ENCODE measurements around the gene LIN37.

LIN37 gene

GRCh38 chr19:35774274-35775045, 26.1 kb downstream of the LIN37 start:
- peak overlapping the region in 1 of 2 donors; percentile 6 for H3K27ac ChIP-seq
- H3K27me3 ChIP-seq, result no peaks in the 10 kb centered on the region
- DNase-seq, result no peak
- intact Hi-C loops (cut with DNase I; ENCODE audit: low total_unique reads), result no loop called here
- peaks cover 0 to 19% (median 15%) of the 10 kb centered on the region in 4 donors for H3K4me1 ChIP-seq
- peak overlapping the region; percentile 92 to 93 for H3K4me3 ChIP-seq
- no peaks in the 10 kb centered on the region for H3K9me3 ChIP-seq
- H3K36me3 ChIP-seq, result peaks cover 0 to 21% (median 8%) of the 10 kb centered on the region in 3 donors
- TF ChIP-seq CTCF (IDR thresholded peaks at IDR 0.05), result no peak

- DNase-seq, result no peak
- no peaks in the 10 kb centered on the region for H3K9me3 ChIP-seq
- no peaks in the 10 kb centered on the region for H3K27me3 ChIP-seq
- H3K4me1 ChIP-seq, result peaks cover 0 to 19% (median 15%) of the 10 kb centered on the region in 4 donors
- H3K4me3 ChIP-seq, result peak overlapping the region; percentile 92 to 93
- TF ChIP-seq CTCF (IDR thresholded peaks at IDR 0.05), result no peak
- intact Hi-C loops (cut with DNase I; ENCODE audit: low total_unique reads), result no loop called here
- H3K36me3 ChIP-seq, result peaks cover 2 to 26% (median 8%) of the 10 kb centered on the region in 3 donors
- H3K27ac ChIP-seq, result peak overlapping the region in 1 of 2 donors; percentile 6
Observed at GRCh38 chr19:35775046-35775297, 26.6 kb downstream of the LIN37 start.

- H3K4me1 ChIP-seq, result peaks cover 0 to 19% (median 15%) of the 10 kb centered on the region in 4 donors
- H3K4me3 ChIP-seq, result peak within 1 kb of the TSS; percentile 92 to 93
- TF ChIP-seq CTCF (IDR thresholded peaks at IDR 0.05), result no peak
- H3K36me3 ChIP-seq, result peaks cover 7 to 31% (median 14%) of the 10 kb centered on the region in 3 donors
- no peaks in the 10 kb centered on the region for H3K27me3 ChIP-seq
- H3K27ac ChIP-seq, result peak within 1 kb of the TSS; percentile 71 to 72
- no peaks in the 10 kb centered on the region for H3K9me3 ChIP-seq
- DNase-seq, result peak; percentile 99
- intact Hi-C loops (cut with DNase I; ENCODE audit: low total_unique reads), result no loop called here
Observed at GRCh38 chr19:35775298-35776101, 27.1 kb downstream of the LIN37 start, which contains the start of gene ARHGAP33. ARHGAP33 (plus strand) TSS chr19:35775564; CDS start chr19:35775659, 95 bp downstream.

- peak overlapping the region; percentile 92 to 93 for H3K4me3 ChIP-seq
- peak in 1 of 2 donors; percentile 63 for DNase-seq
- H3K36me3 ChIP-seq, result peaks cover 14 to 38% (median 21%) of the 10 kb centered on the region in 3 donors
- H3K9me3 ChIP-seq, result no peaks in the 10 kb centered on the region
- H3K27ac ChIP-seq, result peak overlapping the region; percentile 71 to 72
- TF ChIP-seq CTCF (IDR thresholded peaks at IDR 0.05), result no peak
- H3K4me1 ChIP-seq, result peaks cover 0 to 19% (median 15%) of the 10 kb centered on the region in 4 donors
- intact Hi-C loops (cut with DNase I; ENCODE audit: low total_unique reads), result no loop called here
- H3K27me3 ChIP-seq, result no peaks in the 10 kb centered on the region
Observed at GRCh38 chr19:35776102-35776788, 27.9 kb downstream of the LIN37 start.

GRCh38 chr19:35777086-35777841, 28.9 kb downstream of the LIN37 start:
- intact Hi-C loops (cut with DNase I; ENCODE audit: low total_unique reads), result no loop called here
- no peak for TF ChIP-seq CTCF (IDR thresholded peaks at IDR 0.05)
- H3K27ac ChIP-seq, result no peak overlapping the region
- H3K4me1 ChIP-seq, result peaks cover 0 to 19% (median 15%) of the 10 kb centered on the region in 4 donors
- H3K36me3 ChIP-seq, result peaks cover 18 to 49% (median 29%) of the 10 kb centered on the region in 3 donors
- H3K4me3 ChIP-seq, result no peak overlapping the region
- no peaks in the 10 kb centered on the region for H3K27me3 ChIP-seq
- H3K9me3 ChIP-seq, result no peaks in the 10 kb centered on the region
- no peak for DNase-seq
